Endothelial cell (in vitro differentiated cells): Measurements from ENCODE around the gene C16orf90. TPM values are rescaled to one million over a fixed set of nuclear protein-coding genes. Genes with fewer than 3 reads are reported as not detected.
"Not testable (repeated sequence)": the region's sequence is repeated elsewhere in the genome, so short reads cannot be mapped to it uniquely, and the experiment has no call there.

Experiments used
- DNase-seq: peaks from one replicate; pipeline ENCODE4 v3.0.0; 2021; ENCODE audit warnings: low spot score
- H3K27ac Mint-ChIP-seq: one replicate; pipeline ENCODE4 v1.8.0; 2021; ENCODE audit warnings: mixed read lengths, inconsistent platforms; ENCODE audit not compliant: unreplicated experiment
- H3K27me3 Mint-ChIP-seq: one replicate; pipeline ENCODE4 v1.8.0; 2021; ENCODE audit warnings: mild to moderate bottlenecking, moderate library complexity, mixed read lengths, inconsistent platforms; ENCODE audit not compliant: unreplicated experiment
- H3K36me3 Mint-ChIP-seq: one replicate; pipeline ENCODE4 v1.8.0; 2021; ENCODE audit warnings: mild to moderate bottlenecking, low read depth, mixed read lengths, inconsistent platforms; ENCODE audit not compliant: unreplicated experiment
- H3K4me1 Mint-ChIP-seq: one replicate; pipeline ENCODE4 v1.8.0; 2021; ENCODE audit warnings: mild to moderate bottlenecking, mixed read lengths, inconsistent platforms; ENCODE audit not compliant: unreplicated experiment
- H3K4me3 Mint-ChIP-seq: one replicate; pipeline ENCODE4 v1.8.0; 2021; ENCODE audit warnings: mild to moderate bottlenecking, mixed read lengths, inconsistent platforms; ENCODE audit not compliant: unreplicated experiment
- H3K9me3 Mint-ChIP-seq: one replicate; pipeline ENCODE4 v1.8.0; 2021; ENCODE audit warnings: mixed read lengths, inconsistent platforms; ENCODE audit not compliant: unreplicated experiment
- total RNA-seq: library from RNA; stranded (reverse); fragmentation: NEBNext Ultra II Directional; extraction: Animal tissue kit (Norgen Biotek cat#: 25700); gene quantifications from one replicate; pipeline ENCODE4 v1.2.1, GENCODE V29; 2021; ENCODE audit not compliant: unreplicated experiment
- TF ChIP-seq, protein P1 (sequence below): fragments of 200-600 bp; sonication (generic); IDR thresholded peaks from one replicate; pipeline ENCODE4 v1.5.0; 2021; ENCODE audit warnings: antibody characterized with exemption; ENCODE audit not compliant: unreplicated experiment

C16orf90 gene
- total RNA-seq, 1 donor from 2014 or later, result not detected

DNA sequence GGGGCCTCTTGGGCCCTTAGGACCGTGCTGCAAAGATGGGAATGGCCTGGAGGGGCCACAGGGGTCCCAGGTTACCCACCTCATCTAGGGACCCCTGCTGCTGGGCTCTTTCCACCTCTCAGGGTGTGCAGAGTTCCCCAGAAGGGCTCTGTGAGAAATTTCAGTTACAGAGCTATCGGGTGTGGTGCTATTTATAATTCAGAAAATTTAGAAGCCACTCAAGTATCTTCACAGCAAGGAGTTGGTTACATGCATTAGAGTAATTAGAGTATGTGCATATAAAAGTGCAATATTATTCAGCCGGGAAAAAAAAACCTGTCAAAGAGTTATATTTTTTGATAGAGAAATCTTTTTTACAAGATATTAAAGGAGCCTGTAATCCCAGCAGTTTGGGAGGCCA, 18.9 kb downstream of the C16orf90 start:
- Mint-ChIP-seq H3K27ac (no peak overlapping the region), H3K4me3 (no peak overlapping the region), H3K27me3 (peaks cover 10% of the 10 kb centered on the region), H3K9me3 (no peaks in the 10 kb centered on the region), H3K4me1 (no peaks in the 10 kb centered on the region), H3K36me3 (peaks cover 14% of the 10 kb centered on the region)
- DNase-seq, result no peak
- TF ChIP-seq, protein P1, sequence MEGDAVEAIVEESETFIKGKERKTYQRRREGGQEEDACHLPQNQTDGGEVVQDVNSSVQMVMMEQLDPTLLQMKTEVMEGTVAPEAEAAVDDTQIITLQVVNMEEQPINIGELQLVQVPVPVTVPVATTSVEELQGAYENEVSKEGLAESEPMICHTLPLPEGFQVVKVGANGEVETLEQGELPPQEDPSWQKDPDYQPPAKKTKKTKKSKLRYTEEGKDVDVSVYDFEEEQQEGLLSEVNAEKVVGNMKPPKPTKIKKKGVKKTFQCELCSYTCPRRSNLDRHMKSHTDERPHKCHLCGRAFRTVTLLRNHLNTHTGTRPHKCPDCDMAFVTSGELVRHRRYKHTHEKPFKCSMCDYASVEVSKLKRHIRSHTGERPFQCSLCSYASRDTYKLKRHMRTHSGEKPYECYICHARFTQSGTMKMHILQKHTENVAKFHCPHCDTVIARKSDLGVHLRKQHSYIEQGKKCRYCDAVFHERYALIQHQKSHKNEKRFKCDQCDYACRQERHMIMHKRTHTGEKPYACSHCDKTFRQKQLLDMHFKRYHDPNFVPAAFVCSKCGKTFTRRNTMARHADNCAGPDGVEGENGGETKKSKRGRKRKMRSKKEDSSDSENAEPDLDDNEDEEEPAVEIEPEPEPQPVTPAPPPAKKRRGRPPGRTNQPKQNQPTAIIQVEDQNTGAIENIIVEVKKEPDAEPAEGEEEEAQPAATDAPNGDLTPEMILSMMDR, result no peak

DNA sequence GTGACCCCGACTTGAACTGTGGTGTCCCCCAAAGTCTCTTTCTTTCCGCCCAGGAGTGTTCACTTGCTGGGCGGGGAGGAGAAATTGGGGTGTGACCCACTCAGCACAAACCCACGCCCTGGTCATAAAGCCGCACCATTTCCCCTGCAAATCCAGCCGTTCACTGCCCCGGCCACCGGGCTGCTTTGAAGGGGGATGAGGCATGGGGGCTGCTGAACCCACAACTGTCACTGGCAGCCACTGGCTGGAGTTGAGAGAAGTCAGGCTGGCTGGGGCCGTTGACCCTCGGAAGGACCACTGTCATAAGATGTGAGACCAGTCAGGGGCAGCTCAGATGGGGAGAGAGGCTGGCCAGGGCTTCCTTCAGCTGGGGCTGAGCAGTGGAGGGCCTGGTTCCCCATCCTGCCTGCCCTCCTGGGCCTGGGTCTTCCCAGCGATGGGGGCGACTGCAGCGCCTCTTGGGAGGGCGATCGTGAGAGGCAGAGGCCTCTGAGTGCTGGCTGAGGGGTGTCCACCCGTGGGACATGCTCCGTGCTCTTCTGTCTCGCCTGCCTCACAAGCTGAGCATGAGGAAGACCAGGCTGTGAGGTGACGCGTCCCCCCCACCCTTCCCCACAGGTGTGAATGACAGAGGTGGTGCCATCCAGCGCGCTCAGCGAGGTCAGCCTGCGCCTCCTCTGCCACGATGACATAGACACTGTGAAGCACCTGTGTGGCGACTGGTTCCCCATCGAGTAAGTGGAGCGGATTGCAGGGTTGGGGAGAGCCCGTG, 19.5 kb downstream of the C16orf90 start:
- H3K27ac Mint-ChIP-seq, result peak overlapping the region; percentile 70
- H3K4me3 Mint-ChIP-seq, result no peak overlapping the region
- no peaks in the 10 kb centered on the region for H3K4me1 Mint-ChIP-seq
- no peak for DNase-seq
- H3K36me3 Mint-ChIP-seq, result peaks cover 12% of the 10 kb centered on the region
- H3K27me3 Mint-ChIP-seq, result peaks cover 12% of the 10 kb centered on the region
- TF ChIP-seq, protein P1, result no peak
- no peaks in the 10 kb centered on the region for H3K9me3 Mint-ChIP-seq

- not testable (repeated sequence) for H3K4me1 Mint-ChIP-seq, H3K4me3 Mint-ChIP-seq, H3K9me3 Mint-ChIP-seq, H3K27ac Mint-ChIP-seq, DNase-seq
- Mint-ChIP-seq H3K27me3 (peaks cover 12% of the 10 kb centered on the region), H3K36me3 (peaks cover 13% of the 10 kb centered on the region)
Observed at GRCh38 chr16:3474870-3475269, 20.4 kb downstream of the C16orf90 start.

- TF ChIP-seq, protein P1, result no peak
- Mint-ChIP-seq H3K27ac (no peak overlapping the region), H3K4me1 (no peaks in the 10 kb centered on the region), H3K4me3 (no peak overlapping the region), H3K9me3 (no peaks in the 10 kb centered on the region), H3K36me3 (peaks cover 9% of the 10 kb centered on the region), H3K27me3 (peaks cover 12% of the 10 kb centered on the region)
- DNase-seq, result no peak
Observed at GRCh38 chr16:3474136-3474779, 21.0 kb downstream of the C16orf90 start.

GRCh38 chr16:3473596-3473943, 21.7 kb downstream of the C16orf90 start:
- H3K4me3 Mint-ChIP-seq, H3K36me3 Mint-ChIP-seq, DNase-seq, H3K4me1 Mint-ChIP-seq, H3K27ac Mint-ChIP-seq, H3K9me3 Mint-ChIP-seq: not testable (repeated sequence)
- peaks cover 12% of the 10 kb centered on the region for H3K27me3 Mint-ChIP-seq
